Measurements from ENCODE around the gene CCDC192. TPM values are rescaled to one million over a fixed set of nuclear protein-coding genes. Genes with fewer than 3 reads are reported as not detected.

CCDC192 gene
- total RNA-seq, 2 experiments from 2014 or later = not detected

DNA sequence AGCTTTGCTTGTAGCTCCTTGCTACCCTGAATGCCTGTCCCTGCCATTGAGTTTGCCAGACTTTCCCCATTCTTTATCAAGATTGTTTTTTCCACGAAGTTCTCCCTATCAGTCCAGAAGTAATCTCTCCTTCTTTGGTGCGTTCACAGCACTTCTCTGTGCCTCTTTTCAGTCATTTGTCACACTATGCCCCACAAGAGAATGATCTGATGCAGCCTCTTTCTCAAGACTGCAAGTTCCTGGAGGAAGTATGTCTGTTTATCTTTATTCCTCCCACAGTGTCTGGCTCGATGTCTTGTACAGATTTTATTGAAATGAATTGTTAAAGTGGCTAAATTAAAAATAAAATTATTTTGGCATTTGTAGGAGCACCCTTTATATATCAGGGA is 99.3 kb downstream of the CCDC192 start:
- ChIA-PET CTCF (no interaction called here), POLR2A (no interaction called here)

DNA sequence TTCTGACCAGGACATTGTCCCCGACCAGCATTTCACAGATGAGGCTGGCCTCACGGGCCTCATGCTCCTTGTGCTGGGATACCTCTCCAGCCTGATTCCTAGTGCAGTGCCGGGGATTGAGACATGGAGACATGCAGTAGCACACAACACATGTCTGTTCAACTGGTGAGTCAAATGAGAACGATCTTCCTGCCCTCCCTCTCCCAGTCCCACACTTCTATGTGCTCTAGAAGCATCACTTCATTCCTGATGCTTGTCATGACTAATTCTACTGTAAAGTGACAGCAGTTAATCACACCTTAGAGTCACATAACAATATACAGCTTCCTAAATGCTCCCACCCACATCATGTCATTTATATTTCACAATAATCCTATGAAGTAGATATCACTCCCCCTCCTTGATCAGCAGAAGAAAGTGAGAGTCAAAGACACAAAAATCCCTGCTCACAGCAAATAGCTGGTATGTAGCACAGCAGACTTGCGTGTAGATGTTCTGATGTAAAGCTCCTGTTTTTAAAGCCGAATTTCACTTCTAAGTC is 101.8 kb downstream of the CCDC192 start:
- ChIA-PET POLR2A (no interaction called here), CTCF (no interaction called here)

DNA sequence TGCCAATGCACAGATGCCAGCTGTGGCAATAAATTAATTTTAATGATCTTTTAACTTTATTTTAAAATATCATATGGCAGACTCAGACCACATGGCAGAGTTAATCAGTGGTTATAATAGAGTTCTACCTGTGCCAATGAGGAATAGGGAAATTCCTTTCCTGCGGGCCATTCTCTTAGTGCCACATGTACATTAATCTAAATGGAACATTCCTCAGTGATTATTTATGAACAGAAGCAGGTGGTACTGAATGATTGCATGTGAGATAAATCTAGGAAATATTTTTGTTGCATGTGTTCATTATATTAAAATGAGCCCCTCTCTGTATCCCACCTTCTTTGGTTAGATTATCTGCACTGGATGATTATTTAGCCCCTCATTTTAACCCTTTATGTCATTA is 102.3 kb downstream of the CCDC192 start:
- POLR2A ChIA-PET = no interaction called here
- CTCF ChIA-PET = no interaction called here

DNA sequence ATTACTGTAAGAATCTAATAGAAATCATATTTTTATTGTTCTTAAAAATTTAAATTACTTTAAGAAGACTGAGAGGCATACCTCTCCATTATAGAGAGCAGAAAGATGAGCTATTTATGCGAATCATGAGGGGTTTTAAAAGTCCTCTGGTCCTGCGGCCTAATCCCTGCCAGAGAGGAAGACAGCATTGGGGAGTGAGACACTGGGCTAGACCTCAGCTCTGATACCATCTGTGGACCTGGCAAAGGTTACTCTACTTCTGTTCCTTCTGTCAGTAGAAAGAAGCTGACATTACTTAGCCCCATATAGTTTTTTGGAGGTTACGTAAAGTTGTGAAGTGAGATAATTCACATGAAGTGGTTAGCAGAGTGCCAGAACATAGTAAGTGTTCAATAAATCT is 103.6 kb downstream of the CCDC192 start:
- CTCF ChIA-PET = no interaction called here
- POLR2A ChIA-PET = no interaction called here

DNA sequence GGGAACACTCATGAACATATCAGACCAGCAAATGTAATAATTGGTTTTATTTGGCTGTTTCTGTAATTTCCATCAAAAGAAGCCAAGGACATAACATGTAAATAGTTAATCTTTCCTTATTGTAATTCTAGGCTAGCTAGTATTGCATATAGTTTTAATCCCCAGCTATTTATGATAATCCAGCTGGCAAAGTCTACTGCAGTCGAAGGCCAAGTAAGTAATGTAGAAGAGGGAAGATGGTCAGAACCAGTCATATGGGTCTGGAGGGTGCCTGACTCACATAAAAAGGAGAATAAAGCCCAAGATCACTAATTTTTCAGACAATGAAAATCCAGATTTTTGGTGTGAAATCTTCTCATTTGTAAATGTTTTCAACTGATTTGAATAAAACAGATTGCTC is 106.3 kb downstream of the CCDC192 start:
- CTCF ChIA-PET = no interaction called here

DNA sequence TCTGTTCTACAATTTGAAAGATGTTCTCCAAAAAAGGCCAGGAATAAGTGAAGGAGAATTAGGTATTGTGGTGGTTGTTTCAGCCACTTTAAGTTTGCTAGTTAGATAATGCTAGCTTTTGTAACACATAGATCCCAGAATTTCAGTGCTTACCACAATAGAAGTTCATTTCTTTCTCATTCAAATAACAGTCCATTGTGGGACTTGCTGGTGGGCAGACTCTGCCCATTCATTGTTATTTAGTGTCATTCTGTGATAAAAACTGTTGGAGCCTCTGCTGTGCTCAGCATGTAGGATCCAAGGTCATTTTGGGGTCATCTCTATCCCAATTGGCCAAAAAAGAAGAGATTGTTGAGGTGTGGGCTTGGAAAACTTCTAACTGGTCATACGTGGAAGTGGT is 106.8 kb downstream of the CCDC192 start:
- POLR2A ChIA-PET = no interaction called here
- CTCF ChIA-PET = no interaction called here

More for the DNA sequence above, 106.3 kb downstream of the CCDC192 start:
- POLR2A ChIA-PET = no interaction called here

DNA sequence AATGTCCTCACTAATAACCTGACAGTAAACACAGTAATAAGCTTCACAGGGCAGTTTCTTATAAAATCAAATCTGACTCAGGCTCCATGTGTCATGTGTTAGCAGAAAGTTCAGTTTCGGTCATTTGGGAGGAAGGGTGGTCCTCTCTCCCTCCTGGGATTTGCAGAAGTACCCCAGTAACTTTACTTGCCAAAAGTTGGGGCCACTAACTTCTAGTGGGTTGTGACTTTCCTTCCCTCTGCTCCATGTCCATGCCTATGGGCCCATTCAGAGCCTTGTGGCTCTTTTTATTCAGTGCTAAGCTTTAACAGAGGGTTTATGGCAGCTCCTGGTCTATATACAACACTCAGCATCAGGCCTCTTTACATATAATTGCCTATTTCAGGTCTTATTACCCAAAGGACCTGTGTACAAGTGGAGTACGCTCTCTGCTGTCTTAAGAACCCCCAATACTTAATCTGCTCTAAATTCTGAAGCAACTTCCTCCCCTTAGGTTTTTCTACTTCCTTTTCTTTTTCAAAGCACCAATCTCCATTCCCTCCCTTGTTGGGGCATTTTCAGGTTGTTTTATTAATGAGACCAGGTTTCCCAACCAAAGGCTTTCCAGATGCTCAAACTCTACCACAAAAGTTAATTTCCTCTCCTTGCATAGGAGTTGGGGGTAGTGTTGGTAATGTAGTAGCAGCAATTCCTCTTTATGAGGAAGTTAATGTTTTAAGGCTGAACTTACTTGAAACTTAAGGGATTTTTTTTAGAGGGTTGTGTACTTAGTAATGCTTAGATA is 107.7 kb downstream of the CCDC192 start:
- ChIA-PET POLR2A (no interaction called here), CTCF (no interaction called here)

DNA sequence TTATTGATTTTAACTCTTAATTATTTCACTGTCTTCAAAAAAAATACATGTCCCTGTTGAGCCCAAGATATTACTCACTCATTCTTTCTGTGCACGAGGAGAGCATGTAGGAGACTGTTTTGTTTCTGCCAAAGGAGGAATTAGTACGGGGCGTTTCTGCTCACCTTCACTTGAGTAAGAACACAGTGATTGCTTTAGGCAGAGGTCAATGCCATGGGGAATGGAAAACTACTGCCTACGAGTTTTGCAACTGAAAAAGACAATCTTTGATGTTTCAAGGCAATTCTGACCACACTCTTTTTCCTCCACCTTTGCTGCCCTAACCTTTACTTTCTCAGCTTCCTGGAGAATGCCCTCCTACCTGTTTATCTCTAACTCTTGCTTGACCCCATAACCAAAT is 109.4 kb downstream of the CCDC192 start:
- CTCF ChIA-PET = no interaction called here
- POLR2A ChIA-PET = no interaction called here

DNA sequence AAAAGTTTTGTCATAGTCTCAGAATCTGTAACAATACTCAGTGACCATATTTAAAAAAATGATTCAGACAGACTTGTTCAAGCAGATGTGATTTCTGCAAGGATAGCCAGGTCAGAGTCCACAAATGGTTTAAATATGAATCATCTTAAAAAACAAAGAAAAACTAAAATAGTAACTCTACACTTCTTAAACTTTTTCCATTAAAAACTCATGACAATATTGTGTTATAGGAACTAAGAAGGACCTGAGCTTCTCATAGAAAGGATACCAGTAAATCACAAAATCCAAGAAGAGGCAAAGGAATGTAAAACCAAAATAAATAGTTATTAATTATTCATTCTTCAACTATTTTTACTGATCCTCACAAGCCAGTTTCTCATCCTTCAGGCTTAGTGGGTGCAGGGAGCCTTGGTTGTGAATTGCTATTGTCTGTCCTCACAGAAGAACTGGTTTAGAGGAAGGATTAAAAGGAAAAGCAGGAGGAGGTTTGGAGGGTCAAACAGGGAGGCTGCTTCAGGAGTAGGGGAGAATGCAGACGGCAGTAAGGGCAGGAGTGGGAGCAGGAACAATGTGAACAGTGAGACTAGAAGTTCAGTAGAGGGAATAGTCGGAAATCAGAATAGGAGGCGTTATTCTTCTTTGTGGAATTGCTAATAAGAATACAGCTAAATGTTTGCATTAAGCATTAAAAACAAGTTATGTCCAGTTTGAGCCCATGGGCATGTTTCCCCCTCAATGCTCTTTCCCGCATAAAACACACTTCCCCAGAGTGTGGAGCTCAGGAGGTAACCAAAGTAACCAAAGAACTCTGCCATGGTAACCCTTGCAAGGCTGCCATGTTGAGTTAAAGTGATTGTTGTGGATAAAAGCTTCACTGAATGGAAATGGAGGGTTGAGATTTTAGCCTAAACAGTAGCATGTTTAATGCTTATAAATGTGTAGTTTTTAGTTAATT is 110.7 kb downstream of the CCDC192 start:
- POLR2A ChIA-PET = no interaction called here
- CTCF ChIA-PET = no interaction called here

DNA sequence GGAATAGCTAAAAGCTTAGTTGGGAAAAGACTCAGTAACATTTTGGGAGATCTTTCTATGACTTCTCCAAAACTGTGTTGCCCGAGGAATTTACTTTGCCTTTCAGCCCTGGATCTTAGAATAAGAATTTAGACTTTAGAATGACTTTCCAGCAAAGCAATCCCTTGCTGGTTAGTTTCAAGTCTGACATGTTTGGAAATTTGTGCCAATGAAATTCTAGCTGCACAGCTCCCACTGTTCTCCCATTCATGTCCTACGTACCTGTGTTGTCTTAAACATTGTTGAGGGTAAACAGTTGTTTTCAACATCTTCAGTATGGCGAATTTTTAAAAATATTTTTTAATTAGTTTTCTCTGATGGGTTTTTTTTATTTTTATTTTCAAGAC is 111.4 kb downstream of the CCDC192 start:
- ChIA-PET POLR2A (no interaction called here), CTCF (no interaction called here)

DNA sequence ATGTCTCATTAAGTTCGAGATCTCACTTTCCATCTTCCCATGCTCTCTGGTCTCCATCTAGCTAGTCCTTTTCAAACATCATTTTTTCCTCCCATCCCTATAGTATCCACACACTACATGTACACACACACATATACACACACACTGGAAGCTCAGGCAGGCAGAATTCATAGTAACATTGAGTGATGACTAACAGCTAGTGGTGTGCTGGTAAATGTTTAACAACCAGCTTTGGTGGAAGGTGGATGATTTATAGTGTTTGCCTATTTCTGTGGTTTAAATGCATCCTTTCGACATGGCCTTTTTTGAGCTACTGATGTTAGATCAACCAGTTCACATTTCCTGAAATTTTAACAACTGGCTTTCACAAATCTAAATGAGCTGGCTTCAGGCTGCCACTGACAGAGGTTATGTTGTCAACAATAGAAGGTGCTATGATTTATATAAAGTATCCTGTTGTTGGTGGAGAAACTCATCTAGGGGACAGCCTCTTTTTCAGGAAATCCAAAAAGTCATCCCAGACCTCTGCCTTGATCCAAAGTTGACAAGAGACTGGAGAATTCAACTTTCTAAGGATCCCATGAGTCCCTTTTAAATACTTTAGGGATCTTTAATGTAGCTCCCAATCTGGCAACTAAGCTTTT is 117.8 kb downstream of the CCDC192 start:
- ChIA-PET CTCF (interaction anchor here (0.6 kb wide), 1 partner anchor 248 kb away, joined by 3 read pairs; no protein-coding TSS in a partner anchor), POLR2A (no interaction called here)

DNA sequence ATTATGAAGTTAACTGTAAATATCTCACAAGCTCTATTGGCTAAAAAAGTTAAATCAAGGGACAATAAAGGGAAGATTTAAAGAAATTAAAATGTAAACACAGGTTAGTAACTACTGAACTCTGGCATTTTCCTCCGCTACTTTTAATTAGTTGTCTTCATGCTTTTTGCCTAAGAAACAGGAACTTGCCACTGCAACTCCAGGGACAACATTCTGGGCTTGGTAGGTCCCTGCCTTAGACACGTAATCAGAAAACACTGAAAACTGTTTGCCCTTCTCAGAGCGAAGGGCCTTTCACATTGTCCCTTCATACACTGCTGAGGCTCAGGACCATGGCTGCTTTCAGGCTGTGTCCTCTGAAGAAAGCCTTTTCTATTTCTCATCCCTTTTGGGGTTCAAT is 118.7 kb downstream of the CCDC192 start:
- POLR2A ChIA-PET = no interaction called here
- CTCF ChIA-PET = interaction anchor here (0.6 kb wide), 1 partner anchor 249 kb away, joined by 3 read pairs; no protein-coding TSS in a partner anchor

DNA sequence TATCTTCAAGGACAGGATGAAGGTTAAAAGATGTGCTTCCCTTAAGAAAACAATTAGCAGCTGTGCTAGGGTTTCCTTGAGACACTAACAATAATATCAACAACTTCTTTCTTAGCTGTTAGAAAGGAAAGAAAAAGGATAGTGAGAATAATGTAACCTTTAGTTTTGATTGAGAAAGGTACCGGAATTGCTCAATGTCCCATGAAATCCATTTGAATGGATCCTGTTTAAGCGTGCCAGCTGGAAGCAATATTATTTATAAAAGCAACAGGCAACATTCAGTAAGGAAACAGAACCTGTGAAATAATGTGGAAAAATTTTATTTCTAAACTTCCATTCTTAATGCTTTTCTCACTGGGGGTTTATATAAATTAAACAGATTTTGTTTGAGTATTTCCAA is 120.9 kb downstream of the CCDC192 start:
- ChIA-PET CTCF (no interaction called here), POLR2A (no interaction called here)

DNA sequence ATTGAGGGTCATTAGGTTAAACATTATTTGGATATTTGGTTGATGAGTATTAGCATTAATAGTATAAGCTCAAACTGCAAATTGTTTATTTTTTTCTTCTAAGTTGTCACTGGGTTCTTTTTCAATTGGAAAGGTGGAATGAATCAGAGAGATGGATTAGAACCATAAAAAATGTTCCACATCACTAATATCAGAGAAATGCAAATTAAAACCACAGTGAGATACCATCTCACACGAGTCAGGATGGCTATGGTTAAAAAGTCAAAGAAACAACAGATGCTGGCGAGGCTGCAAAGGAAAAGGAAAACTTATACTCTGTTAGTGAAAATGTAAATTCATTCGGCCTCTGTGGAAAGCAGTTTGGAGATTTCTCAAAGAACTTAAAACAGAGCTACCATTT is 122.8 kb downstream of the CCDC192 start:
- ChIA-PET CTCF (no interaction called here), POLR2A (no interaction called here)

DNA sequence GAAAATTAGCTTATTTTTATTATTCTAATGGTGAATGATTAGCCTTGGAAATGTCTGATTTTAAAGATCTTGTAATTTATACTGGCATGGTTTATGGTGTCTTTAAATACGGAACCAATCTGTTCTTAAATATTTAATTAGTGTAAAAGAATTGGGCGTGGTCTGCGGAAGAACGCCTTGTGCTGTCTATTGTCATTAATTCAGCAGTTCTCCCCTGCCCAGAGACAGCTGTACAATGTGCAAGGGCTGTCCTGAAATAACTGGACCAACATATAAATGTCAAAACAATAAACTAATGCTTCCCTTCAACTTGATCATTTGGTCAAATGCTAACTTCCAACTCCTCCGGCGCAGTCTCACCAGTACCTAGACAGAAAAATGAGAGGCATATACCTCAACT is 124.3 kb downstream of the CCDC192 start:
- CTCF ChIA-PET = no interaction called here
- POLR2A ChIA-PET = no interaction called here

DNA sequence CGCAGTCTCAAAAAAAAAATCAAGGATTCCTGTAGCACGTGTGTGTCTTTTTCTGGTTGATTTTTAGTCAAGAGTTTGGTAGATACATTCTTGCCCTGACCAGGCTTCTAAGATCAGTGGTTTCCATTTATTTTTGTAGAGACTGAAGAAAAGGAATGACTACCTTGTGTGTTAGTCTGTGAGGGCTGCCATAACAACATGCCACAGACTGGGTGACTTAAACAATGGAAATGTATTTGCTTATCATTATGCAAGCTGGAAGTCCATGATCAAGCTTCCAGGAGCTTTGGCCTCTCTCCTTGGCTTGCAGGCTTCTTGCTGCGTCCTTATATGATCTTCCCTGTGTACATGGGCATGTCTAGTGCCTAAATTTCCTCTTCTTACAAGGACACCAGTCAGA is 127.0 kb downstream of the CCDC192 start:
- ChIA-PET CTCF (no interaction called here), POLR2A (no interaction called here)

DNA sequence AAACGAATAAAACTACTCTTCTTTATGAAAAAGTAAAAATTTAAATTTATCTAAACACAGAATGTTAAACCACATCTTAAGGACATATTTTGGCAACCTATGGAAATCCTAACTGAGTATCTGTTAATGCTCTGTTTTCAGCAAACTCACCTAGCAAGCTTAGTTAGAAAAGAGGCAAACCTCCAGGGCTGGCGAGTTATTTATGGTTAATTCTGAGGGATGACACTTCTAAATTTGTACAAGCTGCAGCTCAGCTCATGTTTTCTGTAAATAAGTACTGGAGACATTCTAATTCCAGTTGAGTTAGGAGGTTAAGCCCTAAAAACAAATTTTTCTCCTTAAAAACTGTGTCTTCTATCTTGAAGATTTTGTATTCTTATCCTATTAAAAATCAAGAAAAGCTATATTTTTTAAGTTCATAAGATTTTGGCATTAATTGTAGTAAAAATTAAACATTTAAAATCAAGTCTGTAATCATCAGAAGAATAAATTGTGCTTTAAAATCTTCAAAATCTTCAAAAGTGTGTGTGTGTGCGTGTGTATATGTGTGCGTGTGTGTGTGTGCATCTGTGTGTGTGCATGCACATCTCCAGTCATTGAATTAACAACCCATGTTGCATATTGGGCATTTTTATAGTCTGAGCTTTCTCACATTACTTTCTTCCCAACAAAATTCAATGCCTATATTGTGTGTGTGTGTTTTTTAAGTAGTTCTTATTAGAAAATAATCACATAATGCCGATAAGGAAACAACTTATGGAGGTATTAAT is 127.8 kb downstream of the CCDC192 start:
- CTCF ChIA-PET = no interaction called here
- POLR2A ChIA-PET = no interaction called here

DNA sequence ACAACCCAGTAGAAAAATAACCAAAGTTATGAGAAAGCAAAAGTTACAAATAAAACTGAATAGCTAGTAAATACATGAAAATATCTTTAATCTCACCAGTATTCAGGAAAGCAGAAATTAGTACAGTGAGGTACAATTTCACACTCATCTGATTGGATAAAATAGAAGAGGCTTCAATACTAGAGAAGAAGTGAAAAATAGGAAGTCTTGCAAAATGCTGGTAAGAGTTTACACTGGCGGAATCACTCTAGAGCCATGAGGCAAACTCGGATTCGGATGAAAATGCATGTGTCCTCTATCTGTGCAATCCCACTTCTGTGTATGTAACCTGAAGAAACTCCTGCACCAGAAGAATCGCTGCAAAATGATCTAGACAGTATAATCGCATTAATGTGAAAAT is 128.9 kb downstream of the CCDC192 start:
- CTCF ChIA-PET = no interaction called here
- POLR2A ChIA-PET = no interaction called here

DNA sequence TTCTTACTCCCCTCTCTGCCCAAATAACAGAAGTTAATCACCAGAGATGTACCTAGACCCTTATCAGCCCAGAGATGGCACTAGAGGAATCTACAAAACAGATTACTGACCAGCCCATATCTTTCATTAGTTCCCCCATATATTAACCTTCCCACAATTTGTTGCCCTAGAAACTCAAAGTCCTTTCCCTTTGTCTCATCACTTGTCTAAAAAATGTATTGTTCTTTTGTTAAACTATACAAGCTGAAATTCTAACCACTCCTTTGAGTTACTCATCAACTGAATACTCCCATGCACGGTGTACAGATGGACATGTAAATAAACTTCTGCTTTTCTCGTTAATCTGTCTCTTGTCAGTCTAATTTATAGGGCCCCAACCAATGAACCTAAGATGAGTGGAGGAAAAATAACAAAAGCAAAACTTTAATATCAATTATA is 130.9 kb downstream of the CCDC192 start:
- ChIA-PET CTCF (interaction anchor here (0.9 kb wide), 1 partner anchor 48 kb away, joined by 3 read pairs; no protein-coding TSS in a partner anchor), POLR2A (no interaction called here)

DNA sequence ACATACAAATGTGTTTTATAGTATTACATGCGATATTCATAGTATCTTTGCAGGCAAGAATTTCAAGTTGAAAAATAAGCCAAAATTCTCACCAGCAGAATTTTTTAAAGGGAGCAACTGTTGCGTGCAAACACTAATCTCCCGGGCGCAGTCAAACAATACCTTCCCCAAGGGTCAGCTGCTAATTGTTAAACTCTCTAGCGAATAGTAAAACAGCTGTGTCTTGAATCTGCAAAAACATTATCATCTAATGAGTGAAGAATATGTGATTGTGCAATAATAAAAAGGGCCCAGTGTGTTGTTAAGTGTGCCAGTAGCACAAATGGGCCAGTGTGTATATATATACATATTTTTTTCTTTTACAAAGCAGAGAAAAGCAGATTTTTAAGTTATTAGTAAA is 131.4 kb downstream of the CCDC192 start:
- ChIA-PET CTCF (no interaction called here), POLR2A (no interaction called here)

All from activated CD8-positive, alpha-beta memory T cell treated with anti-CD3 and anti-CD28 coated beads for 36 hours (primary cell).